ENCODE measurements around the gene IFRD2. TPM values are rescaled to one million over a fixed set of nuclear protein-coding genes. Genes with fewer than 3 reads are reported as not detected.

IFRD2 gene
- total and polyA plus RNA-seq, 2 experiments from 2014 or later: 41.4 to 71.6 TPM

DNA sequence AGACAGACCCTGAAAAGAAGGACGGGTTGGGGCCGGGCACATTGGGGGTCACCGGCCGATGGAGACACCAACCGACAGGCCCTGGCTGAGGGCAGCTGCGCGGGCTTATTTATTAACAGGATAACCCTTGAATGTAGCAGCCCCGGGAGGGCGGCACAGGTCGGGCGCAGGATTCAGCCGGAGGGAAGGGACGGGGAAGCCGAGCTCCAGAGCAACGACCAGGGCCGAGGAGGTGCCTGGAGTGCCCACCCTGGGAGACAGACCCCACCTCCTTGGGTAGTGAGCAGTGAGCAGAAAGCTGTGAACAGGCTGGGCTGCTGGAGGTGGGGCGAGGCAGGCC, 15.5 kb downstream of the IFRD2 start:
- no peak for DNase-seq (ENCODE audit: low spot score)
- Histone ChIP-seq H3K9me2 (replicated peaks; ENCODE audit: insufficient read depth) (no peaks in the 10 kb centered on the region), H3K9me3 (ENCODE audit: low read depth) (no peaks in the 10 kb centered on the region), H2AFZ (no peak overlapping the region), H3K27ac (no peak overlapping the region), H4K20me1 (ENCODE audit: insufficient read depth, poor library complexity, severe bottlenecking) (no peaks in the 10 kb centered on the region), H3K4me1 (ENCODE audit: insufficient read depth) (peaks cover 11% of the 10 kb centered on the region), H3K79me2 (peaks cover 2% of the 10 kb centered on the region), H3K4me3 (no peak overlapping the region), H3K4me2 (no peak overlapping the region), H3K27me3 (peaks cover 10% of the 10 kb centered on the region), H3K36me3 (replicated peaks; ENCODE audit: insufficient read depth, low read depth) (no peaks in the 10 kb centered on the region)
- 93% methylated on average over 17 of the region's 17 CpGs for WGBS (ENCODE audit: low lambda C conversion rate, missing lambda C conversion rate)
- TF ChIP-seq, protein P1, sequence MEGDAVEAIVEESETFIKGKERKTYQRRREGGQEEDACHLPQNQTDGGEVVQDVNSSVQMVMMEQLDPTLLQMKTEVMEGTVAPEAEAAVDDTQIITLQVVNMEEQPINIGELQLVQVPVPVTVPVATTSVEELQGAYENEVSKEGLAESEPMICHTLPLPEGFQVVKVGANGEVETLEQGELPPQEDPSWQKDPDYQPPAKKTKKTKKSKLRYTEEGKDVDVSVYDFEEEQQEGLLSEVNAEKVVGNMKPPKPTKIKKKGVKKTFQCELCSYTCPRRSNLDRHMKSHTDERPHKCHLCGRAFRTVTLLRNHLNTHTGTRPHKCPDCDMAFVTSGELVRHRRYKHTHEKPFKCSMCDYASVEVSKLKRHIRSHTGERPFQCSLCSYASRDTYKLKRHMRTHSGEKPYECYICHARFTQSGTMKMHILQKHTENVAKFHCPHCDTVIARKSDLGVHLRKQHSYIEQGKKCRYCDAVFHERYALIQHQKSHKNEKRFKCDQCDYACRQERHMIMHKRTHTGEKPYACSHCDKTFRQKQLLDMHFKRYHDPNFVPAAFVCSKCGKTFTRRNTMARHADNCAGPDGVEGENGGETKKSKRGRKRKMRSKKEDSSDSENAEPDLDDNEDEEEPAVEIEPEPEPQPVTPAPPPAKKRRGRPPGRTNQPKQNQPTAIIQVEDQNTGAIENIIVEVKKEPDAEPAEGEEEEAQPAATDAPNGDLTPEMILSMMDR (IDR thresholded peaks at IDR 0.05; ENCODE audit: poor library complexity): no peak
- TF ChIP-seq EZH2phosphoT487 (IDR thresholded peaks at IDR 0.05; ENCODE audit: low read depth, severe bottlenecking, unreplicated experiment) (no peak), EZH2 (IDR thresholded peaks at IDR 0.05; ENCODE audit: borderline replicate concordance) (no peak)

DNA sequence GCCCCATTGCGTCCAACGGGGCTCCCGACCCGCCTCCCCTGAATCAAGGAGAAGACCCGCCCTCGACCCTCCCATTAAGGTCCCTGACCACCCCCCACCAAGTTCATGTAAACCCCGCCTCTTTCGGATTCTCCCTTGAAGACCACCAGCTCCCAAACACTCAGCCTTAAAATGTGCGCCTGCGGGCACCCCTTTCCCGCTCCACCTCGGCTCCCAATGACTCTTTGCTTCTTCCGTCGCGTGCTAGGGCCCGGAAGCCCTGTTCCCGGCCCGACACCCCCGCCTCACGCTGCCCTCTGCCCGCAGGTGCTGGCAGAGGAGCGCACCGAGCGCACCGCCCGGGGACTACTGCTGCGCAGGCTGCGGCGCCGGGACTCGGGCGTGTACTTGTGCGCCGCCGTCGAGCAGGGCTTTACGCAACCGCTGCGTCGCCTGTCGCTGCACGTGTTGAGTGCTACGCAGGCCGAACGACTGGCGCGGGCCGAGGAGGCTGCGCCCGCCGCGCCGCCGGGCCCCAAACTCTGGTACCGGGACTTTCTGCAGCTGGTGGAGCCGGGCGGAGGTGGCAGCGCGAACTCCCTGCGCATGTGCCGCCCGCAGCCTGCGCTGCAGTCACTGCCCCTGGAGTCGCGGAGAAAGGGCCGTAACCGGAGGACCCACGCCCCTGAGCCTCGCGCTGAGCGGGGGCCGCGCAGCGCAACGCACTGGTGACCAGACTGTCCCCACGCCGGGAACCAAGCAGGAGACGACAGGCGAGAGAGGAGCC, 16.1 kb downstream of the IFRD2 start:
- no peak overlapping the region for H3K4me3 ChIP-seq
- no peak overlapping the region for H2AFZ ChIP-seq
- H3K4me2 ChIP-seq: no peak overlapping the region
- H3K9me2 ChIP-seq (replicated peaks; ENCODE audit: insufficient read depth): no peaks in the 10 kb centered on the region
- no peaks in the 10 kb centered on the region for H3K36me3 ChIP-seq (replicated peaks; ENCODE audit: insufficient read depth, low read depth)
- peaks cover 16% of the 10 kb centered on the region for H3K4me1 ChIP-seq (ENCODE audit: insufficient read depth)
- no peak overlapping the region for H3K27ac ChIP-seq
- no peak for DNase-seq (ENCODE audit: low spot score)
- H3K27me3 ChIP-seq: peaks cover 10% of the 10 kb centered on the region
- H3K79me2 ChIP-seq: peaks cover 6% of the 10 kb centered on the region
- H3K9me3 ChIP-seq (ENCODE audit: low read depth): no peaks in the 10 kb centered on the region
- no peak for TF ChIP-seq EZH2 (IDR thresholded peaks at IDR 0.05; ENCODE audit: borderline replicate concordance)
- TF ChIP-seq EZH2phosphoT487 (IDR thresholded peaks at IDR 0.05; ENCODE audit: low read depth, severe bottlenecking, unreplicated experiment): no peak
- TF ChIP-seq, protein P1 (IDR thresholded peaks at IDR 0.05; ENCODE audit: poor library complexity): no peak
- WGBS (ENCODE audit: low lambda C conversion rate, missing lambda C conversion rate): 75% methylated on average over 69 of the region's 79 CpGs
- H4K20me1 ChIP-seq (ENCODE audit: insufficient read depth, poor library complexity, severe bottlenecking): no peaks in the 10 kb centered on the region

DNA sequence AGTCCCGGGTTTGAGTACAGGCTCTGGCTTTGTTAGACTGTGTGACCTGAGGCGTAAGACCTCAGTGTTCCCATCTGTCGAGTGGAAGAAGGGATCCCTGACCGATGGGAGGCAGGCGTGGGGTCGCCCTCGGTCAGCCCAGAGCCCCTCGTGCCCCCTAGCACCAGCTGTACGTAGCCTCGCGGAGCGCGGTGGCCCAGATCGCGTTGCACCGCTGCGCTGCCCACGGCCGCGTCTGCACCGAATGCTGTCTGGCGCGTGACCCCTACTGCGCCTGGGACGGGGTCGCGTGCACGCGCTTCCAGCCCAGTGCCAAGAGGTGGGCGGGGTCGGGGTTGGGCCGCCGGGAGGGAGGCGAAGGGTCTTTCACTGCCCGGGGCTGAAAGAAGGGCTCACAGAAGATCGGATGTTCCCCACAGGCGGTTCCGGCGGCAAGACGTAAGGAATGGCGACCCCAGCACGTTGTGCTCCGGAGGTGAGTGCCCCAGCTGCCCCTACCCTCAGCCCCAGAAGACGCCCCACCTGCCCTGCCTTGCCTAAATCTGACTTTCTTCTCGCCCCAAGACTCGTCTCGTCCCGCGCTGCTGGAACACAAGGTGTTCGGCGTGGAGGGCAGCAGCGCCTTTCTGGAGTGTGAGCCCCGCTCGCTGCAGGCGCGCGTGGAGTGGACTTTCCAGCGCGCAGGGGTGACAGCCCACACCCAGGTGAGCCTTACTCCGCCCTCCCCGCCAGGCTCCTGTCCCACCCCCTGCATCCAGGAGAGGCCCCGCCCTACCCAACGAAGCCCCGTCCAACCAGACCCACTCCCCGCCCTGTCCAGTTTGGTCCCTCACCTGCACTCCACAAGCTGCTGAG, 16.9 kb downstream of the IFRD2 start:
- Histone ChIP-seq H3K27me3 (peaks cover 10% of the 10 kb centered on the region), H3K27ac (no peak overlapping the region), H3K4me3 (no peak overlapping the region), H3K9me2 (replicated peaks; ENCODE audit: insufficient read depth) (no peaks in the 10 kb centered on the region), H3K4me1 (ENCODE audit: insufficient read depth) (peaks cover 24% of the 10 kb centered on the region), H4K20me1 (ENCODE audit: insufficient read depth, poor library complexity, severe bottlenecking) (no peaks in the 10 kb centered on the region), H3K9me3 (ENCODE audit: low read depth) (no peaks in the 10 kb centered on the region), H3K4me2 (no peak overlapping the region), H2AFZ (no peak overlapping the region), H3K79me2 (peaks cover 14% of the 10 kb centered on the region), H3K36me3 (replicated peaks; ENCODE audit: insufficient read depth, low read depth) (no peaks in the 10 kb centered on the region)
- TF ChIP-seq, protein P1 (IDR thresholded peaks at IDR 0.05; ENCODE audit: poor library complexity): no peak
- TF ChIP-seq EZH2phosphoT487 (IDR thresholded peaks at IDR 0.05; ENCODE audit: low read depth, severe bottlenecking, unreplicated experiment) (no peak), EZH2 (IDR thresholded peaks at IDR 0.05; ENCODE audit: borderline replicate concordance) (peak; percentile 34)
- no peak for DNase-seq (ENCODE audit: low spot score)
- WGBS (ENCODE audit: low lambda C conversion rate, missing lambda C conversion rate): 37% methylated on average over 49 of the region's 65 CpGs
